Astrocyte (in vitro differentiated cells and primary cell): ENCODE results near the gene WNT1. TPM values are rescaled to one million over a fixed set of nuclear protein-coding genes. Genes with fewer than 3 reads are reported as not detected.
A peak's percentile ranks its signal among the peaks of the same experiment; 100 is the strongest.

Experiments used
- DNase-seq: peaks from one replicate; pipeline ENCODE4 v3.0.0-alpha.2; 2010; ENCODE audit warnings: low read depth
- FAIRE-seq: peaks from 2 replicates; lab custom pipeline; 2011; peaks lifted over from hg19 to GRCh38; lab: Jason Lieb, UNC
- H2AFZ ChIP-seq: 2 replicates; pipeline ENCODE4 v1.6.0; 2012; ENCODE audit warnings: low read depth, low read length, inconsistent platforms
- H3K27ac ChIP-seq: 2 replicates; pipeline ENCODE4 v1.5.1; 2011; ENCODE audit warnings: low read depth, low read length, inconsistent platforms
- H3K27me3 ChIP-seq: 2 replicates; pipeline ENCODE4 v1.6.0; 2011; ENCODE audit warnings: low read length, inconsistent platforms; ENCODE audit not compliant: insufficient read depth
- H3K36me3 ChIP-seq: 2 replicates; pipeline ENCODE4 v1.5.1; 2011; ENCODE audit warnings: low read length, inconsistent platforms; ENCODE audit not compliant: insufficient read depth
- H3K4me1 ChIP-seq: 2 replicates; pipeline ENCODE4 v1.5.1; 2011; ENCODE audit warnings: low read length, inconsistent platforms; ENCODE audit not compliant: insufficient read depth
- H3K4me2 ChIP-seq: 2 replicates; pipeline ENCODE4 v1.6.0; 2012; ENCODE audit warnings: low read length, inconsistent platforms
- H3K4me3 ChIP-seq: 2 replicates; pipeline ENCODE4 v1.5.1; 2011; ENCODE audit warnings: low read depth, mild to moderate bottlenecking, low read length, inconsistent platforms; ENCODE audit not compliant: insufficient read depth
- H3K79me2 ChIP-seq: 2 replicates; pipeline ENCODE4 v1.6.0; 2012; ENCODE audit warnings: mild to moderate bottlenecking, low read length, inconsistent platforms; ENCODE audit not compliant: insufficient read depth
- H3K9ac ChIP-seq: 2 replicates; pipeline ENCODE4 v1.6.0; 2012; ENCODE audit warnings: mild to moderate bottlenecking, low read length, inconsistent platforms
- H3K9me3 ChIP-seq: 2 replicates; pipeline ENCODE4 v1.5.1; 2012; ENCODE audit warnings: low read depth, mild to moderate bottlenecking, low read length, inconsistent platforms; ENCODE audit not compliant: insufficient read depth
- H4K20me1 ChIP-seq: 2 replicates; pipeline ENCODE4 v1.6.0; 2012; ENCODE audit warnings: low read length, inconsistent platforms; ENCODE audit not compliant: insufficient read depth
- H3K27ac Mint-ChIP-seq: one replicate; pipeline ENCODE4 v1.8.0; 2021; ENCODE audit warnings: mild to moderate bottlenecking, mixed read lengths; ENCODE audit not compliant: unreplicated experiment
- H3K27me3 Mint-ChIP-seq: one replicate; pipeline ENCODE4 v1.8.0; 2021; ENCODE audit warnings: low read depth, mixed read lengths; ENCODE audit not compliant: unreplicated experiment
- H3K36me3 Mint-ChIP-seq: one replicate; pipeline ENCODE4 v1.8.0; 2021; ENCODE audit warnings: low read depth, mixed read lengths; ENCODE audit not compliant: unreplicated experiment
- H3K4me1 Mint-ChIP-seq: one replicate; pipeline ENCODE4 v1.8.0; 2021; ENCODE audit warnings: low read depth, mixed read lengths; ENCODE audit not compliant: unreplicated experiment
- H3K4me3 Mint-ChIP-seq: one replicate; pipeline ENCODE4 v1.8.0; 2021; ENCODE audit warnings: mild to moderate bottlenecking, moderate library complexity, mixed read lengths; ENCODE audit not compliant: unreplicated experiment
- H3K9me3 Mint-ChIP-seq: one replicate; pipeline ENCODE4 v1.8.0; 2021; ENCODE audit warnings: mild to moderate bottlenecking, mixed read lengths; ENCODE audit not compliant: unreplicated experiment
- EZH2 ChIP-seq: IDR thresholded peaks from 2 replicates; pipeline ENCODE4 v1.6.1; 2012; ENCODE audit warnings: mild to moderate bottlenecking, low read length, inconsistent platforms; ENCODE audit not compliant: insufficient read depth
- total RNA-seq: library from RNA; stranded (reverse); gene quantifications from 2 replicates; pipeline ENCODE4 v1.2.1, GENCODE V29; 2021
- TF ChIP-seq, protein P1 (sequence below): IDR thresholded peaks from 2 replicates; pipeline ENCODE4 v1.5.1; 2011; ENCODE audit warnings: low read depth, mild to moderate bottlenecking, inconsistent platforms, low read length, moderate library complexity; ENCODE audit not compliant: insufficient read depth

WNT1 gene
- total RNA-seq, 1 donor from 2014 or later = not detected

DNA sequence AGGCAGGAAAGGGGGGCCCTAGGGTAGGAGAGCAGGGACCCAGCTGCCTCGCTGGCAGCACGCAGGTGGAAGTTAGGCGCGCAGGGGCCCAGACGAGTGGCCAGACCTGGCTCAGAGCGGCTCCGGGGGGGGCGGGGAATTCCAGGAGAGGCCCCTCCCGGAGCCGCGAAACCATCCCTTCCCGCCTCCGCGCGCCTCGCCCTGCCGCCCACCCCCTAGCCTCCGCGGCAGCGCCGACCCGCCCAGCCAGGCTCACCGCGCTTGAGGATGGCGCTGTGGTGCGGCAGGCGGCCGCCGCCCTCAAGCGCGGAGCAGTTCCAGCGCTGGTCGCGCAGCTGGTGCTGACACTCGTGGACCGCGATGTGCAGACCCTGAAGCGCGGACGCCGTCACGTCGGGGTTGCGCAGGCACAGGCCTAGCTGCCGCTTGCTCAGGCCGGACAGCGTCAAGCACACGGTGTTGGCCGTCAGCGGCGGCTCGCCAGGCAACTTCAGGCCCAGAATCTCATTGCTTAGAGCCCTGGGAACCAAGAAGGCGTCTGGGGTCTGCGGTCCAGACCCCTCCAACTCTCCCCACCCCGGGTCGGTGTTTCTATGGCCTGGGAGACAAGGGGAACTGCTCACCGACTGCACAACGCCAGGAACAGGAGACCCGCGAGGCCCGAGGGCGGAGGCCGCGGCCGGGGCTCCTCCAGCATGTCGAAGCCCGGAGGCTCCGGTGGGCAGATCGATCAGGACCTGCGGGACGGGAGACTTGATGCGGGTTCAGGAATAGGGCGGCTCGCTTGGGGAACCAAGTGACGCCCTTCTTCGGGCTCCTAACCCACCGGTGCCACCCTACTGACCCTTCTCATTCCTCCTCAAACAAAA lies 8.1 kb upstream of the WNT1 start:
- H3K9me3 ChIP-seq = no peaks in the 10 kb centered on the region
- H3K27me3 Mint-ChIP-seq = peaks cover 70% of the 10 kb centered on the region
- peak overlapping the region; percentile 70 for H2AFZ ChIP-seq
- H3K4me1 Mint-ChIP-seq = peaks cover 12% of the 10 kb centered on the region
- H3K27me3 ChIP-seq = peaks cover 79% of the 10 kb centered on the region
- H3K9ac ChIP-seq = no peak overlapping the region
- FAIRE-seq (no peak), DNase-seq (no peak)
- H3K79me2 ChIP-seq = no peaks in the 10 kb centered on the region
- H3K36me3 ChIP-seq = no peaks in the 10 kb centered on the region
- H3K36me3 Mint-ChIP-seq = no peaks in the 10 kb centered on the region
- H3K4me2 ChIP-seq = peak overlapping the region; percentile 58
- peak; percentile 93 for TF ChIP-seq EZH2
- TF ChIP-seq, protein P1, sequence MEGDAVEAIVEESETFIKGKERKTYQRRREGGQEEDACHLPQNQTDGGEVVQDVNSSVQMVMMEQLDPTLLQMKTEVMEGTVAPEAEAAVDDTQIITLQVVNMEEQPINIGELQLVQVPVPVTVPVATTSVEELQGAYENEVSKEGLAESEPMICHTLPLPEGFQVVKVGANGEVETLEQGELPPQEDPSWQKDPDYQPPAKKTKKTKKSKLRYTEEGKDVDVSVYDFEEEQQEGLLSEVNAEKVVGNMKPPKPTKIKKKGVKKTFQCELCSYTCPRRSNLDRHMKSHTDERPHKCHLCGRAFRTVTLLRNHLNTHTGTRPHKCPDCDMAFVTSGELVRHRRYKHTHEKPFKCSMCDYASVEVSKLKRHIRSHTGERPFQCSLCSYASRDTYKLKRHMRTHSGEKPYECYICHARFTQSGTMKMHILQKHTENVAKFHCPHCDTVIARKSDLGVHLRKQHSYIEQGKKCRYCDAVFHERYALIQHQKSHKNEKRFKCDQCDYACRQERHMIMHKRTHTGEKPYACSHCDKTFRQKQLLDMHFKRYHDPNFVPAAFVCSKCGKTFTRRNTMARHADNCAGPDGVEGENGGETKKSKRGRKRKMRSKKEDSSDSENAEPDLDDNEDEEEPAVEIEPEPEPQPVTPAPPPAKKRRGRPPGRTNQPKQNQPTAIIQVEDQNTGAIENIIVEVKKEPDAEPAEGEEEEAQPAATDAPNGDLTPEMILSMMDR = no peak
- no peak overlapping the region for H3K27ac Mint-ChIP-seq
- H3K4me3 ChIP-seq = no peak overlapping the region
- H3K9me3 Mint-ChIP-seq = no peaks in the 10 kb centered on the region
- H3K4me1 ChIP-seq = peaks cover 33% of the 10 kb centered on the region
- peaks cover 30% of the 10 kb centered on the region for H4K20me1 ChIP-seq
- H3K4me3 Mint-ChIP-seq = peak overlapping the region; percentile 74
- no peak overlapping the region for H3K27ac ChIP-seq

DNA sequence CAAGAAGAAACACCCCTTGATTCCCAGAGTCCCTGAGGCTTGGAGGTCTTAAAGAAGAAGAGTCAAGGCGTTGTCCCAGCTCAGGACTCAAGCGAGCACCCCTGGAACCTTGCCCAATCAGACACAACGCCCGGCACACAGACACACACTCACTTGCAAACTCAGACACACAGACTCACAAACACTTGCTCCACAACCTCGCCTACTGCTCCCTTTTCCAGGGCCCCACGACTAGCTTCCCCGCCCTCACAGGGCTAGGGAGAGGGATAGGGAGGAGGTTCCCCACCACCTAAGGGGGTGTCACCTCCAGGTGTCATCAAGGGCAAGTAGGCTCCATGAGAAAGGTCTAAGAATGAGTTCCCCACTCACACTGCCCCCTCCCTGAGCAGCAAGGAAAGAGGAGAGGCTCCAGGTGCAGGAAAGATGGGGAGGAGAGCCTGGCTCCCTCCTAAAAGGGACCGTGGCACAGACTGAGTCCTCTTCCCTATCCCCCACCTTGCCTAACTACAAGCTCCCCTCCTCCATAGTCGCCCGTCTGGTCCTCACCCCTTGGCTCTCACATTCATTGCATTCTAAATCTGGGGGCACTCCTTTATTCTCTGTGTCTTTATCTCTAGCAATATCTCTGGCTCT lies 7.3 kb upstream of the WNT1 start:
- Mint-ChIP-seq H3K36me3 (no peaks in the 10 kb centered on the region), H3K27me3 (peaks cover 70% of the 10 kb centered on the region), H3K27ac (peak overlapping the region; percentile 66), H3K9me3 (no peaks in the 10 kb centered on the region), H3K4me3 (peak overlapping the region; percentile 74), H3K4me1 (peaks cover 12% of the 10 kb centered on the region)
- no peaks in the 10 kb centered on the region for H3K79me2 ChIP-seq
- no peak overlapping the region for H3K4me3 ChIP-seq
- no peak overlapping the region for H3K27ac ChIP-seq
- H3K9ac ChIP-seq = no peak overlapping the region
- DNase-seq (no peak), FAIRE-seq (no peak)
- peaks cover 30% of the 10 kb centered on the region for H4K20me1 ChIP-seq
- H3K4me2 ChIP-seq = peak overlapping the region; percentile 81
- peak overlapping the region; percentile 55 for H2AFZ ChIP-seq
- H3K36me3 ChIP-seq = no peaks in the 10 kb centered on the region
- peaks cover 33% of the 10 kb centered on the region for H3K4me1 ChIP-seq
- TF ChIP-seq, protein P1 = no peak
- TF ChIP-seq EZH2 = no peak
- H3K27me3 ChIP-seq = peaks cover 79% of the 10 kb centered on the region
- H3K9me3 ChIP-seq = no peaks in the 10 kb centered on the region
